K562 (cell line): ENCODE results near the gene CD248. TPM values are rescaled to one million over a fixed set of nuclear protein-coding genes. Genes with fewer than 3 reads are reported as not detected.

Source experiments
- ATAC-seq: fragments of 200-7000 bp; cut with Tn5 transposase; 3 replicates; pipeline ENCODE4 v1.9.1; 2020; ENCODE audit warnings: moderate library complexity
- BruUV-seq: library from RNA; stranded (reverse); fragments of 400-500 nt; replicated peaks from 2 replicates; lab custom pipeline; 2021; lab: Mats Ljungman, UMichigan
- CTCF ChIA-PET: fragments of 300-600 bp; formaldehyde crosslinking; extraction: SDS; loops from one replicate; lab custom pipeline; 2021; ENCODE audit warnings: low intra/inter-chr PET ratio; lab: Yijun Ruan, JAX
- POLR2A ChIA-PET: fragments of 300-600, 350-650 bp; sonication (Branson Sonifier 250); formaldehyde crosslinking; extraction: SDS; loops from one replicate; lab custom pipeline; 2021; ENCODE audit warnings: antibody characterized with exemption, inconsistent platforms; lab: Yijun Ruan, JAX
- DNase-seq, 4 experiments: peaks; one replicate each; pipeline versions ENCODE4 v3.0.0 to v3.0.0-alpha.2; 2011 to 2018; ENCODE audit warnings: low spot score in 3 of 4, mixed read lengths in 3 of 4; ENCODE audit errors: extremely low read depth in 1 of 4
- FAIRE-seq: peaks from 2 replicates; lab custom pipeline; 2011; peaks lifted over from hg19 to GRCh38; lab: Jason Lieb, UNC
- H2AFZ ChIP-seq: 2 replicates; pipeline ENCODE4 v1.6.0; 2011; ENCODE audit warnings: low read depth, low read length, control low read depth, inconsistent platforms
- H3K27ac ChIP-seq: fragments of 200-600 bp; 3 replicates; pipeline ENCODE4 v1.8.0; 2011; ENCODE audit warnings: low read depth, mild to moderate bottlenecking, control low read depth, inconsistent platforms, low read length, moderate library complexity, mixed read lengths; ENCODE audit errors: extremely low read depth
- H3K27me3 ChIP-seq, 2 experiments: fragments of 300-600 bp in 1 of 2; 2 replicates in 1 of 2; 3 replicates in 1 of 2; pipeline versions ENCODE4 v1.6.0 to v1.8.0; 2011; ENCODE audit warnings: inconsistent platforms in 2 of 2, low read length in 2 of 2, mild to moderate bottlenecking in 1 of 2, mixed read lengths in 1 of 2, moderate library complexity in 1 of 2; ENCODE audit not compliant: control insufficient read depth in 2 of 2, insufficient read depth in 2 of 2
- H3K36me3 ChIP-seq: fragments of 300-600 bp; 3 replicates; pipeline ENCODE4 v1.8.0; 2011; ENCODE audit warnings: mild to moderate bottlenecking, low read length, inconsistent platforms; ENCODE audit not compliant: control insufficient read depth, insufficient read depth
- H3K4me1 ChIP-seq, 2 experiments: fragments of 200-600 bp in 1 of 2; replicated peaks in 1 of 2; 2 replicates in 1 of 2; 3 replicates in 1 of 2; pipeline versions ENCODE4 v1.5.1 to v1.8.0; 2011; ENCODE audit warnings: inconsistent platforms in 2 of 2, low read length in 2 of 2, mild to moderate bottlenecking in 1 of 2, mixed read lengths in 1 of 2, moderate library complexity in 1 of 2; ENCODE audit not compliant: control insufficient read depth in 2 of 2, insufficient read depth in 2 of 2
- H3K4me2 ChIP-seq: 2 replicates; pipeline ENCODE4 v1.6.1; 2011; ENCODE audit warnings: low read length, control low read depth, inconsistent platforms, mixed read lengths; ENCODE audit not compliant: insufficient read depth
- H3K4me3 ChIP-seq: fragments of 200-600 bp; sonication (generic), shearing (Covaris generic); 2 replicates; pipeline ENCODE4 v1.5.1; 2016; ENCODE audit warnings: control low read depth, inconsistent platforms
- H3K79me2 ChIP-seq: fragments of 200-600 bp; 3 replicates; pipeline ENCODE4 v1.8.0; 2011; ENCODE audit warnings: low read length, inconsistent platforms; ENCODE audit not compliant: control insufficient read depth, insufficient read depth
- H3K9ac ChIP-seq, 2 experiments: 2 replicates each; pipeline versions ENCODE4 v1.6.0 to v1.6.1; 2011; ENCODE audit warnings: low read depth in 2 of 2, low read length in 2 of 2, control low read depth in 1 of 2, inconsistent platforms in 1 of 2, mild to moderate bottlenecking in 1 of 2, mixed read lengths in 1 of 2; ENCODE audit not compliant: insufficient read depth in 1 of 2
- H3K9me1 ChIP-seq: one replicate; pipeline ENCODE4 v1.6.0; 2011; ENCODE audit warnings: inconsistent platforms, mild to moderate bottlenecking, low read length, moderate library complexity; ENCODE audit not compliant: control insufficient read depth, insufficient read depth
- H3K9me3 ChIP-seq: replicated peaks from 2 replicates; pipeline ENCODE4 v1.5.1; 2011; ENCODE audit warnings: low read depth, low read length, inconsistent platforms; ENCODE audit not compliant: control insufficient read depth, insufficient read depth
- H4K20me1 ChIP-seq: replicated peaks from 2 replicates; pipeline ENCODE4 v1.6.1; 2011; ENCODE audit warnings: low read length, inconsistent platforms, mixed read lengths; ENCODE audit not compliant: control insufficient read depth, insufficient read depth
- ARNT ChIP-seq, 2 experiments: fragments of 450-650 bp; IDR thresholded peaks; 2 replicates each; pipeline ENCODE4 v1.6.1; 2016; ENCODE audit warnings: mild to moderate bottlenecking in 1 of 2
- BMI1 ChIP-seq: fragments of 150-350 bp; IDR thresholded peaks from 2 replicates; pipeline ENCODE4 v1.6.1; 2014; ENCODE audit warnings: low read length
- CBX5 ChIP-seq: IDR thresholded peaks from 2 replicates; pipeline ENCODE4 v1.6.1; 2014; ENCODE audit warnings: low read depth, borderline replicate concordance
- CREB1 ChIP-seq, 2 experiments: sonication (generic) in 1 of 2; formaldehyde crosslinking in 1 of 2; IDR thresholded peaks; 2 replicates each; pipeline versions ENCODE4 v1.6.1 to v1.8.0; 2012 to 2022; ENCODE audit warnings: inconsistent platforms in 1 of 2, mild to moderate bottlenecking in 1 of 2, missing genetic modification reagents in 1 of 2, moderate library complexity in 1 of 2
- KAT8 ChIP-seq: fragments of 450-650 bp; IDR thresholded peaks from 2 replicates; pipeline ENCODE4 v1.6.1; 2016; ENCODE audit warnings: low read depth, mild to moderate bottlenecking
- NCOA6 ChIP-seq: fragments of 450-650 bp; IDR thresholded peaks from 2 replicates; pipeline ENCODE4 v1.6.1; 2017; ENCODE audit warnings: mild to moderate bottlenecking
- NFYB ChIP-seq: IDR thresholded peaks from 2 replicates; pipeline ENCODE4 v1.6.1; 2011; ENCODE audit warnings: mild to moderate bottlenecking, moderate library complexity; ENCODE audit not compliant: insufficient read length; ENCODE audit errors: extremely low read depth
- RFX7 ChIP-seq: fragments of 250-450 bp; sonication (Bioruptor Pico); IDR thresholded peaks from 2 replicates; pipeline ENCODE4 v1.5.1; 2021; ENCODE audit warnings: mild to moderate bottlenecking
- SIN3A ChIP-seq, 2 experiments: fragments of 150-350 bp in 1 of 2; IDR thresholded peaks; 2 replicates each; pipeline ENCODE4 v1.6.1; 2011 to 2016; ENCODE audit warnings: borderline replicate concordance in 2 of 2, low read depth in 2 of 2, low read length in 2 of 2, mild to moderate bottlenecking in 2 of 2, moderate library complexity in 2 of 2; ENCODE audit not compliant: control insufficient read depth in 1 of 2
- SREBF1 ChIP-seq: fragments of 150-350 bp; IDR thresholded peaks from 2 replicates; pipeline ENCODE4 v1.6.1; 2014; ENCODE audit warnings: antibody characterized with exemption, low read depth, low read length, borderline replicate concordance
- THAP7 ChIP-seq: fragments of 250-450 bp; sonication (Bioruptor Pico); IDR thresholded peaks from 2 replicates; pipeline ENCODE4 v1.5.0; 2021
- XRCC3 ChIP-seq: fragments of 450-650 bp; IDR thresholded peaks from 2 replicates; pipeline ENCODE4 v1.6.1; 2017; ENCODE audit warnings: mild to moderate bottlenecking, moderate library complexity
- ZNF764 ChIP-seq: fragments of 250-450 bp; sonication (Bioruptor Pico); IDR thresholded peaks from 2 replicates; pipeline ENCODE4 v1.4.0; 2020; ENCODE audit warnings: low read depth, mild to moderate bottlenecking, moderate library complexity
- WGBS: fragments of 100-300 bp; shearing (Covaris generic); methylation state at CpG from one replicate; pipeline ENCODE4 v1.1.6; 2016; ENCODE audit warnings: low coverage, mixed read lengths; ENCODE audit not compliant: insufficient coverage; ENCODE audit errors: missing lambda C conversion rate; 5-methylcytosine and 5-hydroxymethylcytosine counted together
- in situ Hi-C: fragments of 300-500 bp; cut with MboI; formaldehyde crosslinking; loops from 4 replicates; pipeline ENCODE4 v1.15.0; 2018; ENCODE audit warnings: inconsistent platforms, mixed read lengths
- intact Hi-C: fragments of 100-400 bp; cut with micrococcal nuclease; formaldehyde crosslinking; loops from 2 replicates; pipeline ENCODE4 v1.14.2; 2022
- polyA plus RNA-seq, 8 experiments: library from polyadenylated mRNA; depleted of rRNA in 4 of 8; stranded (reverse) in 5 of 8; unstranded in 3 of 8; fragments of >200 nt; fragmentation: Nextera tagmentation in 2 of 8; fragmentation: Illumina TruSeq in 1 of 8; extraction: Ambion mirVana in 2 of 8; extraction: Trizol in 1 of 8; gene quantifications; 2 replicates each; pipeline versions ENCODE4 v1.2.1 to v1.2.3, GENCODE V29; 2011 to 2014; ENCODE audit warnings: inconsistent platforms in 1 of 8, missing spikeins in 1 of 8
- total RNA-seq, 7 experiments: library from RNA; depleted of rRNA in 6 of 7; stranded (reverse); fragments of >200 nt in 6 of 7; fragmentation: Illumina TruSeq in 2 of 7; extraction: Trizol in 2 of 7; gene quantifications; 2 replicates each; pipeline versions ENCODE4 v1.2.1 to v1.2.3, GENCODE V29; 2011 to 2021; ENCODE audit warnings: low replicate concordance in 1 of 7
- TF ChIP-seq, protein P1 (sequence below): fragments of 150-350 bp; IDR thresholded peaks from 2 replicates; pipeline ENCODE4 v1.6.1; 2014; ENCODE audit warnings: low read depth, mild to moderate bottlenecking, low read length, borderline replicate concordance

CD248 gene
- total and polyA plus RNA-seq, 9 of the 15 experiments (the other 6 are each of a cell fraction or from before 2014, with no cell fraction given): 0.09 TPM; not detected in 8

- POLR2A ChIA-PET: interaction anchor here (0.6 to 1.5 kb wide), 5 partner anchors 9 to 626 kb away, joined by 3 to 4 read pairs (median 3); no protein-coding TSS in a partner anchor
- H3K9me1 ChIP-seq: no peaks in the 10 kb centered on the region
- no peaks in the 10 kb centered on the region for H3K27me3 ChIP-seq
- no peak for DNase-seq
- no peak for ATAC-seq
- H3K79me2 ChIP-seq: no peaks in the 10 kb centered on the region
- H3K4me3 ChIP-seq: no peak overlapping the region
- no peaks in the 10 kb centered on the region for H3K36me3 ChIP-seq
- 0 out of 2 replicates have a peak, but pooled peaks cover under 1% of the 10 kb centered on the region for H4K20me1 ChIP-seq
- H3K4me2 ChIP-seq: no peak overlapping the region
- intact Hi-C loops: no loop called here
- FAIRE-seq: no peak
- BruUV-seq: no TSS peak
- 60% methylated on average over 12 of the region's 12 CpGs for WGBS
- no peak overlapping the region for H2AFZ ChIP-seq
- peak overlapping the region in 1 of 2 experiments; percentile 37; a peak in 2 of 4 replicates for H3K9ac ChIP-seq
- no peak overlapping the region for H3K27ac ChIP-seq
- in situ Hi-C loops: no loop called here
- H3K4me1 ChIP-seq: peaks cover 27 to 81% of the 10 kb centered on the region in 2 experiments
- CTCF ChIA-PET: no interaction called here
- no peaks in the 10 kb centered on the region for H3K9me3 ChIP-seq
- TF ChIP-seq SIN3A (IDR thresholded peaks at IDR 0.05; ENCODE audit: borderline replicate concordance in 2 of 2, control insufficient read depth in 1 of 2, low read depth in 2 of 2, low read length in 2 of 2) (no peak), ARNT (IDR thresholded peaks at IDR 0.05) (no peak), BMI1 (no peak), THAP7 (CRISPR knock-in tag) (no peak), XRCC3 (no peak), CBX5 (no peak), CREB1 (IDR thresholded peaks at IDR 0.05) (no peak), CREB1 (CRISPR knock-in tag; IDR thresholded peaks at IDR 0.05) (no peak), NFYB (no peak), SREBF1 (no peak), KAT8 (no peak), ZNF764 (no peak), RFX7 (CRISPR knock-in tag) (no peak), NCOA6 (no peak)
- TF ChIP-seq, protein P1, sequence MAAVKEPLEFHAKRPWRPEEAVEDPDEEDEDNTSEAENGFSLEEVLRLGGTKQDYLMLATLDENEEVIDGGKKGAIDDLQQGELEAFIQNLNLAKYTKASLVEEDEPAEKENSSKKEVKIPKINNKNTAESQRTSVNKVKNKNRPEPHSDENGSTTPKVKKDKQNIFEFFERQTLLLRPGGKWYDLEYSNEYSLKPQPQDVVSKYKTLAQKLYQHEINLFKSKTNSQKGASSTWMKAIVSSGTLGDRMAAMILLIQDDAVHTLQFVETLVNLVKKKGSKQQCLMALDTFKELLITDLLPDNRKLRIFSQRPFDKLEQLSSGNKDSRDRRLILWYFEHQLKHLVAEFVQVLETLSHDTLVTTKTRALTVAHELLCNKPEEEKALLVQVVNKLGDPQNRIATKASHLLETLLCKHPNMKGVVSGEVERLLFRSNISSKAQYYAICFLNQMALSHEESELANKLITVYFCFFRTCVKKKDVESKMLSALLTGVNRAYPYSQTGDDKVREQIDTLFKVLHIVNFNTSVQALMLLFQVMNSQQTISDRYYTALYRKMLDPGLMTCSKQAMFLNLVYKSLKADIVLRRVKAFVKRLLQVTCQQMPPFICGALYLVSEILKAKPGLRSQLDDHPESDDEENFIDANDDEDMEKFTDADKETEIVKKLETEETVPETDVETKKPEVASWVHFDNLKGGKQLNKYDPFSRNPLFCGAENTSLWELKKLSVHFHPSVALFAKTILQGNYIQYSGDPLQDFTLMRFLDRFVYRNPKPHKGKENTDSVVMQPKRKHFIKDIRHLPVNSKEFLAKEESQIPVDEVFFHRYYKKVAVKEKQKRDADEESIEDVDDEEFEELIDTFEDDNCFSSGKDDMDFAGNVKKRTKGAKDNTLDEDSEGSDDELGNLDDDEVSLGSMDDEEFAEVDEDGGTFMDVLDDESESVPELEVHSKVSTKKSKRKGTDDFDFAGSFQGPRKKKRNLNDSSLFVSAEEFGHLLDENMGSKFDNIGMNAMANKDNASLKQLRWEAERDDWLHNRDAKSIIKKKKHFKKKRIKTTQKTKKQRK: no peak
Measured at GRCh38 chr11:66331542-66332370, 14.9 kb upstream of the CD248 start.
